Measurements from ENCODE around the gene RD3L.
A peak's percentile ranks its signal among the peaks of the same experiment; 100 is the strongest.

- TF ChIP-seq, protein P1, sequence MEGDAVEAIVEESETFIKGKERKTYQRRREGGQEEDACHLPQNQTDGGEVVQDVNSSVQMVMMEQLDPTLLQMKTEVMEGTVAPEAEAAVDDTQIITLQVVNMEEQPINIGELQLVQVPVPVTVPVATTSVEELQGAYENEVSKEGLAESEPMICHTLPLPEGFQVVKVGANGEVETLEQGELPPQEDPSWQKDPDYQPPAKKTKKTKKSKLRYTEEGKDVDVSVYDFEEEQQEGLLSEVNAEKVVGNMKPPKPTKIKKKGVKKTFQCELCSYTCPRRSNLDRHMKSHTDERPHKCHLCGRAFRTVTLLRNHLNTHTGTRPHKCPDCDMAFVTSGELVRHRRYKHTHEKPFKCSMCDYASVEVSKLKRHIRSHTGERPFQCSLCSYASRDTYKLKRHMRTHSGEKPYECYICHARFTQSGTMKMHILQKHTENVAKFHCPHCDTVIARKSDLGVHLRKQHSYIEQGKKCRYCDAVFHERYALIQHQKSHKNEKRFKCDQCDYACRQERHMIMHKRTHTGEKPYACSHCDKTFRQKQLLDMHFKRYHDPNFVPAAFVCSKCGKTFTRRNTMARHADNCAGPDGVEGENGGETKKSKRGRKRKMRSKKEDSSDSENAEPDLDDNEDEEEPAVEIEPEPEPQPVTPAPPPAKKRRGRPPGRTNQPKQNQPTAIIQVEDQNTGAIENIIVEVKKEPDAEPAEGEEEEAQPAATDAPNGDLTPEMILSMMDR (conservative IDR thresholded peaks at IDR 0.05 in 1 of 2, IDR thresholded peaks at IDR 0.05 in 1 of 2; ENCODE audit: low read depth in 1 of 2, low read length in 2 of 2) = peak; percentile 21 to 31
- no peak for TF ChIP-seq EZH2 (IDR thresholded peaks at IDR 0.05; ENCODE audit: low read length, missing control alignments)
These were observed 36.4 kb downstream of the RD3L start for GRCh38 chr14:103905842-103906456.
